AG10803 (cell line): ENCODE data around the gene APLP2.
"Not testable (repeated sequence)": the region's sequence is repeated elsewhere in the genome, so short reads cannot be mapped to it uniquely, and the experiment has no call there.

Experiments used
- DNase-seq: peaks from one replicate; pipeline ENCODE4 v3.0.0; 2010; ENCODE audit warnings: low read depth
- H3K4me3 ChIP-seq: 2 replicates; pipeline ENCODE4 v1.5.1; 2011; ENCODE audit warnings: mild to moderate bottlenecking, low read length, control low read depth
- TF ChIP-seq, protein P1 (sequence below): conservative IDR thresholded peaks from 2 replicates; pipeline ENCODE4 v1.5.1; 2011; ENCODE audit warnings: mild to moderate bottlenecking, low read length, control low read depth, inconsistent platforms

APLP2 gene

DNA sequence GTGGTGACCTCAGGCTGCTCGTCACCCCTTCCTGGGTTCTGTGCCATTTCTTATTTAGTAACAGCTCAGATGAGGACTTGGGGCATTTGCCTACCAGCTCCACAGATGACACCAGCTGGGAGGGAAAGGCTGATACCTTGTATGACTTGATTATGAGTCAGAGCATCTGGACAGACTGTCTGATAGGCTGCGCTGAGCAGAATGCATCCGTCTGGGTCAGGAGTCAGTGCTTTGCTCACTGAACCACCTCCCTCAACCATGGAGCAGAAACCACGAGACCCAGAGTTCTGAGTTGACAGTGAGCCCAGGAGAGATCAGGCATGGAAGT lies 96.7 kb downstream of the APLP2 start:
- TF ChIP-seq, protein P1, sequence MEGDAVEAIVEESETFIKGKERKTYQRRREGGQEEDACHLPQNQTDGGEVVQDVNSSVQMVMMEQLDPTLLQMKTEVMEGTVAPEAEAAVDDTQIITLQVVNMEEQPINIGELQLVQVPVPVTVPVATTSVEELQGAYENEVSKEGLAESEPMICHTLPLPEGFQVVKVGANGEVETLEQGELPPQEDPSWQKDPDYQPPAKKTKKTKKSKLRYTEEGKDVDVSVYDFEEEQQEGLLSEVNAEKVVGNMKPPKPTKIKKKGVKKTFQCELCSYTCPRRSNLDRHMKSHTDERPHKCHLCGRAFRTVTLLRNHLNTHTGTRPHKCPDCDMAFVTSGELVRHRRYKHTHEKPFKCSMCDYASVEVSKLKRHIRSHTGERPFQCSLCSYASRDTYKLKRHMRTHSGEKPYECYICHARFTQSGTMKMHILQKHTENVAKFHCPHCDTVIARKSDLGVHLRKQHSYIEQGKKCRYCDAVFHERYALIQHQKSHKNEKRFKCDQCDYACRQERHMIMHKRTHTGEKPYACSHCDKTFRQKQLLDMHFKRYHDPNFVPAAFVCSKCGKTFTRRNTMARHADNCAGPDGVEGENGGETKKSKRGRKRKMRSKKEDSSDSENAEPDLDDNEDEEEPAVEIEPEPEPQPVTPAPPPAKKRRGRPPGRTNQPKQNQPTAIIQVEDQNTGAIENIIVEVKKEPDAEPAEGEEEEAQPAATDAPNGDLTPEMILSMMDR: no peak
- H3K4me3 ChIP-seq: no peak overlapping the region
- peak; percentile 89 for DNase-seq

DNA sequence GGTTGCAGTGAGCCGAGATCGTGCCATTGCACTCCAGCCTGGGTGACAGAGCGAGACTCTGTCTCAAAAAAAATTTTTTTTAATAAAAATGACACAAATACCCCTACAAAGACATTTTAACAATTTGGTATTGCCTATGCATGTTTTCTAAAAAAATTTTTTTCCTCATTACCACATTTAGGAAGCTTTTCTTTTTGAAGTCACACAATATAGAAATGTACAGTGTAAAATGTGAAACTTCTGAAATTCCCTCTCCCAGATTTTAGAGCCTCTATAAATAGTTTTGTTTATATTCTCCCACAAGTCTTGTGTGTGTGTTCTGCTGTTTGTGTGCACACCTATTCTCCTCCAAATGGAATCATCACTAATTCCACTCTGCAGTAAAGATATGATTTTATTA lies 97.5 kb downstream of the APLP2 start:
- no peak overlapping the region for H3K4me3 ChIP-seq
- TF ChIP-seq, protein P1: no peak
- no peak for DNase-seq

DNA sequence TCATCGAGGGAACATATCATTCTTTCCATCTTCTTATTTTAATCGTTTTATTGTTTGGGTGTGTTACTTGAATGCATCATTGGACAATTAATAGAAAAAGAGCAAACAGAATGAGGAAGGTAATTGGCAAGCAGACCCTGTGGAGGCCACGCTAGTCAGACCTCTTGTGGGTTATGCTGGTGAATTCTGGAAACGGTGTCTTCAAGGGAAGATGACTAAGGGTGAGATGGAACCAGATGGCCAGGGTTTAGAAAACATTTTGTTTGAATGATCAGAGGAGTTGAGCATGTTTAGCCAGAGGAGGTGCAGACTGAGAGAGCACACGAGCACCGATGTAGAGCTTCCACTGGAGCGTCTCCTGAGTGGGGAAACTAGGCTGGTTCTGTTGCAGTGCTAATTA lies 98.4 kb downstream of the APLP2 start:
- no peak overlapping the region for H3K4me3 ChIP-seq
- peak; percentile 27 for DNase-seq
- TF ChIP-seq, protein P1: no peak

DNA sequence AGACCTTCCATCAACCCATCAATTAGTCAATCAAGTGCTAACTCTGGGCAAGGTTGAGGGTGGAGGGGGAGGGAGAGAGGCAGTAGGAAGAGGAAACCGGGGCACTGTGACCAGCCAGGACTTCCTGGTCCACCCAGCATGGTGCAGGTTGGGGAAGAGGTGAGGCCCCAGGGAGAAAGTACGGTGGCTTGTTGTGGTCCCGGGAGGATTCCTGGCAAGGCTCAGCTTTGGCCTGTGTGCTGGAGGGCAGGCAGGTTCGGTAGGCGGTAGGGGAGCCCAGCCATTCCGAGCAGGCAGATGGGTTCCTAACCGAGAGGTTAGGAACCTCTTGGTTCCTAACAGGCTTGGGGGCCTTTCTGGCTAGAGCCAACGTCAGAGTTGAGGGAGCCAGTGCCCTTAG lies 100.7 kb downstream of the APLP2 start:
- TF ChIP-seq, protein P1: no peak
- no peak overlapping the region for H3K4me3 ChIP-seq
- DNase-seq: no peak

DNA sequence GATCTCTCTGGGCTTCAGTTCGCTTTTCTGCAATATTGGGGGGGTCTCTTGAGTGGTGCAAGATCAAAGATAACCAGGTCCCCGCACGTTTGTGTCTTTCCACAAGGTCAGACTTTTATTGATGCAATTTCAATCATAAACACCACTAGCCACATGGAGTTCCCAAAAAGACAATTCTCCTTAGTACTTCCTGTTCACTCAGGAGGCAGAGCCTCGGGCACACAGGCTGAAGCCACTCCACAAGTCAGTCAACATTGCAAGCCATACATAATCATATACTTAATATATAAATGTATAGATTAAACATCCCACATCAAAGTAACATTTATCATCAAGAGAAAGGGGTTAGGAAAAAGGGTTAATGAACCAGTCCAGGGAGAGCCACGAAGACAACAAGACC lies 101.8 kb downstream of the APLP2 start:
- no peak overlapping the region for H3K4me3 ChIP-seq
- TF ChIP-seq, protein P1: no peak
- DNase-seq: no peak

DNA sequence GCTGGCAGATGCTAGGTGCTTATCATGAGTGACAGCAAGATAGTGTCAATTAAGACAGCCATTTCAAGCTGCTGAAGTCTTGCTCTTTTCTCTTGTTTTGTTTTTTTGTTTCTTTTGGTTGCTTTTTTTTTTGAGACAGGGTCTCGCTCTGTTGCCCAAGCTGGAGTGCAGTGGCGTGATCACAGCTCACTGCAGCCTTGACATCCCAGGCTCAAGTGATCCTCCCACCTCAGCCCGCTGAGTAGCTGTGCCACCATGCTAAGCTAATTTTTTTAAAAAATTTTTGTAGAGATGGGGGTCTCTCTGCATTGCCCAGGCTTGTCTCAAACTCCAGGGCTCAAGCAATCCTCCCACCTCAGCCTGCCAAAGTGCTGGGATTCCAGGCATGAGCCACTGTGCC lies 102.3 kb downstream of the APLP2 start:
- not testable (repeated sequence) for H3K4me3 ChIP-seq, DNase-seq

DNA sequence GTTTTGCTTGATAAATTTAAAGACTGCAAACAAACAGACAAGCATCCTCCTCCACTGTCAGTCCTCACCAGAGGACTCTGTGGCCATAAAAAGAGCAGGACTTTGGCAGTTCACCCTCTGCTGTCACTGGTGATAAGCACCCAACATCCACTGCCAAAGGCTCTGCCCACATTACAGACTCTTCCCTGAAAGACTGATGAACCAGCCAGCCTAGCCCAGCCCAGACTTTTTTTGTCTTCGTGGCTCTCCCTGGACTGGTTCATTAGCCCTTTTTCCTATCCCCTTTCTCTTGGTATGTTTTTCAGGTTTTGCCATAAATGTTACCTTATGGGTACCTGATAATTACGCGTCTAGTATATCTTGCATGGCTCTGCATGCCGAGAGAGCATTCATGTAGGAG lies 104.9 kb downstream of the APLP2 start:
- TF ChIP-seq, protein P1: no peak
- no peak overlapping the region for H3K4me3 ChIP-seq
- DNase-seq: no peak

DNA sequence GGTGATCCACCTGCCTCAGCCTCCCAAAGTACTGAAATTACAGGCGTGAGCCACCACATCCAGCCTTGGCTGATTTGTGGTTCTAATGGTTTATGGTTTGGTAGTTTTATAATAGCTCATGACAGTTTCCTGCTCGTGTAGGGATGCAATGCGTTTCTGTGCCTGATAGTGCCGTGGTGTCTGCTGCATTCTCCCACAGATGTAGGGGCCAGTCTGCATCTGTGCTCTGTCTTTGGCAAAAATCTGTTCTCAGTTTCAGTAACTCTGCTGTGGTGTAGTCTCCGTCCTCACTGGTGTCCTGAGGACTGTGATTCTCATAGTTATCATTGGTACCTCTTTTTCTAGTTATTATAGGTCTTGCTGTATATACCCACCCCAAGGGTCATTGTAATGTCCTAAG lies 106.2 kb downstream of the APLP2 start:
- no peak overlapping the region for H3K4me3 ChIP-seq
- TF ChIP-seq, protein P1: no peak
- no peak for DNase-seq
